KOPT-K1 (cell line): Measurements from ENCODE around the gene PRKCA.
"Not testable (repeated sequence)": the region's sequence is repeated elsewhere in the genome, so short reads cannot be mapped to it uniquely, and the experiment has no call there.

ENCODE experiments used
- H3K27ac ChIP-seq: fragments of 200-600 bp; sonication (generic); 2 replicates; pipeline ENCODE4 v1.5.1; 2016; ENCODE audit warnings: antibody characterized with exemption, mild to moderate bottlenecking, low read depth, low read length; ENCODE audit not compliant: poor library complexity, severe bottlenecking
- H3K36me3 ChIP-seq: fragments of 200-600 bp; sonication (generic); 2 replicates; pipeline ENCODE4 v1.5.1; 2017; ENCODE audit warnings: antibody characterized with exemption, mild to moderate bottlenecking, low read length, moderate library complexity; ENCODE audit not compliant: insufficient read depth
- H3K9me3 ChIP-seq: fragments of 200-600 bp; sonication (generic); 2 replicates; pipeline ENCODE4 v1.5.1; 2017; ENCODE audit warnings: antibody characterized with exemption, low read length, mild to moderate bottlenecking; ENCODE audit not compliant: insufficient read depth, poor library complexity, severe bottlenecking

PRKCA gene

DNA sequence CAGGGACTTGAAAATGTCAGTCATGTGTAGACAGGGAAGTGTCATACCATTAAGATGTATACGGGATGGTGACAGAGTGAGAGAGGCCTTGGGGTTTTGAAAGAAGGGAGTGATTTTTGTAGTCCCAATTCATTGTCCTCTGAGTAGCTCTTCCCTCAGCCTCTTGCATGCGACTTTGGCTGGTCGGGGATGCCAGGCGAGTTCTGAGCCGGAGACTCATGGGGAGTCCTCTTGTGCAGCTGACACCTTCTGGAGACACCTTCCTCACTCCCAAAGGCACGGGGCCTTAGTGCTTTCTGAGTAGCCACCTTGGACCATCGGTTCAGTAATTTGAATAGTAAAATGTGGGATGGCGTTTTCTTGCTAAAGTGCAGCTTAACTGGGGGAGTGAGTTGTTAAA is 144.7 kb downstream of the PRKCA start:
- no peaks in the 10 kb centered on the region for H3K9me3 ChIP-seq
- peak overlapping the region; percentile 37 for H3K27ac ChIP-seq
- peaks cover 6% of the 10 kb centered on the region; the same call in 1 of the 2 replicates for H3K36me3 ChIP-seq

DNA sequence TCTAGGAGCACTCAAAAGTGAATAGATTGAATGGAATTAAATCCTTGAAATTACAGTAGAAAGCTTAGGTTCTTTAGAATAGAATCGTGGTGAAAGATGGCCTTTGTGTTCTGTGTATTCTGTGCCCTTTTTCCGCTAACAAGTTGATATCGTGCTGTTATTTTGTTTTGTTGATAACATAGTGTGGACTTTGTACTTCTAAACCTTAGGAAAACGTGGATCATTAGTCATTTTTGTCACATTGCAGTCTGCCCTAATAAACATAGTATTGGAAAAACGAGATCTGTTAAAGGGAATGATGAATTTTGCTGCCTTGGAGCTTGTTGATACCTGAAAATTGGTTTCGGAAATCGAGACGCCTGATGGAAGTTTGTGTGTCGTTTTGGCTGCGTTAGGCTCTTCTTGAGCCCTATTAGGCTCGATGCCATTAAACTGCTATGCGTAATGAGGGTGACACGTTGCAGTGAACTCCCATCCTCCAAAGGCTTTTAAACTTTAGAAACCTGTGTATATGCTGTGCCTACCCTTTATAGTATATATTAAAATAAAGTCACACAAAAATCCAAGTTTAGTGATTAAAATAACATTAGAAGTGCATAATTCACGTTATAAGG is 145.7 kb downstream of the PRKCA start:
- no peak overlapping the region for H3K27ac ChIP-seq
- H3K36me3 ChIP-seq = no peaks in the 10 kb centered on the region; the same call in 1 of the 2 replicates
- H3K9me3 ChIP-seq = no peaks in the 10 kb centered on the region

DNA sequence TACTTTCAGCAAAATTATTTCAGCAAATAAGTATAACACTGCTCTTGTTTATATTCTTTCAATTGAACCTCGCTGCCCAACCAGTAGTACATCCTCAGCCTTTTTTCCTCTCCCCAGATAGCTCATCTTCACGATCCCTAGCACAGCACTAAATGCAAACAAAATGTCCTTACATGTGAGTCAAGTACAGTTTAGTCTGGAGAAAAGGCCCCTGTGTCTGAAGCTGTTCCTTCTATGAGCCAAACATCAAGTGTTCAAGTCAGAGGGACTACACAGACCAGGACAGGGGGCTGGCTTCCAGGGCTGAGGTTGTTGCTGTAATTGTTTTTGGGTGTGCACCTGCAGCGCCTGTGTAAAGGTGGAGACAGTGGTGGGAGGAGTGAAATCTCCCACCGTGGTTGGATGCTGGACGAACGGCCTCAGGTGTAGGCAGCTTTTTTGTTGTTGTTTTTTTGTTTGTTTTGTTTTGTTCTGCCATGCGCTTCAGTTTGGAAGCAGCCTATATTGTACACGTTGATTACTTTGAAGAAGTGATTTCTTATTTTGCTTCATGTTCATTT is 147.1 kb downstream of the PRKCA start:
- Histone ChIP-seq H3K36me3 (no peaks in the 10 kb centered on the region; the same call in 1 of the 2 replicates), H3K27ac (peak overlapping the region; percentile 63), H3K9me3 (no peaks in the 10 kb centered on the region)

DNA sequence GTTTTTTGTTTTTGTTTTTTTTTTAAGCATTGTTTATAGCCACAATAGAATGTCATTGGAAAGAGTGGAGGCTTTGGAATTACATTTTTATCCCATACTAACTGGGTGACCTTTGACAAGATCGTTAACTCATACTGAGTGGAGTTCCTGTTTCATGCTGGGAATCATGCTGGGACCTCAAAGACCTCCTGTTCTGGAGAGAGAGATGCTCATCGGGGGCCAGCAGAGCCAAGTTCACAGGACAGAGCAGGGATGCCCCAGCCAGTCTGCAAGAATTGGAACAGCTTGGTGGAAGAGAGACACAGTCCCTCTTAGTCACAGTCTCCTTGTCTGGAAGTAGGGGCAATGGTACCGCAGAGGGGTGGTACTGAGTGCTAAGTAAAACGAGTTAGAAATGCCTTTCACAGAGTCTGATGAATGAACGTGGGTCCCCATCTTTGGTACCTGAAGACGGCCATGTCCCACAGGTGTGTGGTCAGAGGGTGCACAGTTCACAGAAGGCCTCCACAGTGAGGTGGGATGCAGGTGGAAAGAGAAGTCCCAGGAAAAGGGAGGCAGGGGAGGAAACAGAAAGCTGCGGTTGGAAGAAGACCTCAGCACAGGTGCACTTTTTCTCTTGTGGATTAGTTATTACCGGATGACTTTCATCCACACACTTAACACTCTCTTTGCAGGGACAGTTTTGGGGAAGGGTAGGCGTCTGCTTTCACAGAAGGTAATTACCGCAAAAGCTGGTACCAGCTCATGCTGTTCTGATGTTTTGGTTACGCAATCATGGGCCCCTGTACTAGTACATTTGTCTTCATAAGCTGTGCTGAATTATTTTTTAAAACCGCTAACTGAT is 147.8 kb downstream of the PRKCA start:
- peak overlapping the region; percentile 63 for H3K27ac ChIP-seq

DNA sequence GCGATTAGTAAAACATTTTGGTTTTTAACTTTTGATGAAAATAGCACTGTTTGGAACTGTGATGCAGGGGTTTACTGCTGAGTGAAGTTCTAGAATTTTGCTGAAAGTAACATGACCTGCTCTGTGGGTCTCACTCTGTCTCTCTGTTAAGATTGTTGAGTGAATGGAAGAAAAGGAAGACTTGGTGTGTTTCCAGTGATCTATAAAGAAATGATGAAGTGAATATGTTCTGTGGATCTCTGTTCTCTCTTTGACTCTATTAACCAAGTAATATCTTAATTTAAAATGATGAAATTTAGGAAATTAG is 148.4 kb downstream of the PRKCA start:
- peak overlapping the region; percentile 63 for H3K27ac ChIP-seq
- no peaks in the 10 kb centered on the region for H3K9me3 ChIP-seq
- peaks cover 9% of the 10 kb centered on the region for H3K36me3 ChIP-seq

More for the DNA sequence above, 147.8 kb downstream of the PRKCA start:
- Histone ChIP-seq H3K36me3 (peaks cover 3% of the 10 kb centered on the region), H3K9me3 (no peaks in the 10 kb centered on the region)

DNA sequence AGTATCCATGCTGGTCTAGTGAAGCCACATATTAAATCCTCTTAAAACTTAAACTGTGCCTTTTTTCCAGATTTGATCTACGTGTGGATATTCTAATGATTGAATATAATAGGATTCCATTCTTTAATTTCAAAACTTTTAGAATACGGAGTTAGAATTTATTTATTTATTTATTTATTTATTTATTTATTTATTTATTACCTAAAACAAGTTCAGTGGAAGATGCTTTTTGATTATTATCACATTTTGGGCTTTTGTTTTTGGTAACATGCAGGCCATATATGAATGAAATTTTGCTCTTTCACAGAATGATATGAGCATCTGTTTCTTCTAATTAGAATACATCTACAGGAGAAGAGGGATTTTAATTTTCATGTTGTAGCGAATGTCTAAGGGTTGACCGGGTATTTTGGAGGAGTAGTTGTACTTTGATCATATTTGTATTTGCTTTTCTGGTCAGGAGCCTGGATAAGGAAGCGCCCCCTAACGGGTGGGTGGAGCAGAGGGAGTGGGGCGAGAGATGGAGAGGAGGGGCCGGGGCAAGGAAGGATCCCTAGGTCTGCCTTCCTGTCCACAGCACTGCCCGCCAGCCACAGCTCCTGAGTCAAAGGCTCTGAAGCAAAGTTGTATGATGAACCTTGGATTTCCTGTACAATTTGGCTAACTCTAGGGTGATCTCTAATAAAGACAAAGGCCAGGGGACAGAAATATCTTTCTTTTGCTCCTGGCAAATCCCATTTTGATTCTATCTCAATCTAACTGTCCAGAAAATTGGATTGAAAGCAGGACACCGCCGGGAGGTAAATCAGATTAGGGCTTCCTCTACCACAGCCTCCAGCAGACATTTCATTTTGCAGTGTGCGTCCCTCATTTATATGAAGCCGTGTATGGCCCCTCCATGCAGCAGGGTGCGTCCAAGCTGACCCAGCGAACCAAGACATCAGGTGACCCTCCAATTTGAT is 149.1 kb downstream of the PRKCA start:
- H3K9me3 ChIP-seq = peaks cover 1% of the 10 kb centered on the region
- H3K36me3 ChIP-seq = peaks cover 15% of the 10 kb centered on the region
- peak overlapping the region; percentile 63 for H3K27ac ChIP-seq

DNA sequence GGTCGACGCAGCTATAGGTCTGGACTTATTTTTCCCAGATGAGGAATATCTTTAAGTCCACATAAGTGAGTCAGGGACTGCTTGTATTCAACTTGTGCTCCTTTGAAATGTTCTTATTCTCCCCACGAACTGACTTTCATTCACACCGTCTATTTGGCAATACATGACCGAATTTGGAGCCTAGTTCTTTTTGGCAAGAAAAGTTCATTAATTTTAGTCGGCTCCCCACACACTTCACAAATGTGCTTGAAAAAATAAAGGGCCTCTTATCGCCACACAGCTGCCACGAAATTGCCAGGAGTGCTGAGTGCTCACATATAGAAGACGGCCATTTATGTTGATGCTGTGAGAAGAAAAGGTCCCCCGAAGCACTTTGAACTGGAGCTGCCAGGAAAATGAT is 152.6 kb downstream of the PRKCA start:
- Histone ChIP-seq H3K36me3 (peaks cover 33% of the 10 kb centered on the region), H3K27ac (peak overlapping the region; percentile 7), H3K9me3 (peaks cover 17% of the 10 kb centered on the region)

DNA sequence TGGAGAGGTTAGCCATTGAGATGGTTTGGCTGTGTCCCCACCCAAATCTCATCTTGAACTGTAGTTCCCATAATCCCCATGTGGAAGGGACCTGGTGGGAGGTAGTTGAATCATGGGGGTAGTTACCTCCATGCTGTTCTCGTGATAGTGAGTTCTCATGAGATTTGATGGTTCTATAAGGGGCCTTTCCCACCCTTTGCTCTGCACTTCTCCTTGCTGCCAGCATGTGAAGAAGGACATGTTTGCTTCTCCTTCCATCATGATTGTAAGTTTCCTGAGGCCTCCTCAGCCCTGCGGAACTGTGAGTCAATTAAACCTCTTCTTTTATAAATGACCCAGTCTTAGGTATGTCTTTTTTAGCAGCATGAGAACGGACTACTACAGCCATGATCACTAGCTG is 155.1 kb downstream of the PRKCA start:
- H3K9me3 ChIP-seq = peaks cover 17% of the 10 kb centered on the region
- not testable (repeated sequence) for H3K27ac ChIP-seq
- H3K36me3 ChIP-seq = peaks cover 33% of the 10 kb centered on the region

DNA sequence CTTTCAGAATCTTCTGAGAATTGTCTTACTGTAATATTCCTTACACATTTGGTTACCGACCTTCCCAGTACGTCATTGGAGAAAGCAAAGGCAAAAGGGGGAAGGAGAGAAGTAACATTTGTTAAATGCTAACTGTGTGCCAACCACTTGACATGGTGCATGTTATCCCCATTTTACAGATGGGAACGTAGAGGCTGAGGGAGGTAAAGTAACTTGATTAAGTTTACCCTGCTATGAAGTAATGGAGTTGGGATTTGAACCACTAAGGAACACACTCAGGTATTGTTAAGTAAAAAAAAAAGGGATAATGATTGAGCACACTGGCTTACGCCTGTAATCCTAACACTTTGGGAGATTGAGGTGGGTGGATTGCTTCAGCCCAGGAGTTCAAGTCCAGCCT is 156.4 kb downstream of the PRKCA start:
- Histone ChIP-seq H3K36me3 (peaks cover 33% of the 10 kb centered on the region), H3K9me3 (peaks cover 17% of the 10 kb centered on the region), H3K27ac (no peak overlapping the region)

DNA sequence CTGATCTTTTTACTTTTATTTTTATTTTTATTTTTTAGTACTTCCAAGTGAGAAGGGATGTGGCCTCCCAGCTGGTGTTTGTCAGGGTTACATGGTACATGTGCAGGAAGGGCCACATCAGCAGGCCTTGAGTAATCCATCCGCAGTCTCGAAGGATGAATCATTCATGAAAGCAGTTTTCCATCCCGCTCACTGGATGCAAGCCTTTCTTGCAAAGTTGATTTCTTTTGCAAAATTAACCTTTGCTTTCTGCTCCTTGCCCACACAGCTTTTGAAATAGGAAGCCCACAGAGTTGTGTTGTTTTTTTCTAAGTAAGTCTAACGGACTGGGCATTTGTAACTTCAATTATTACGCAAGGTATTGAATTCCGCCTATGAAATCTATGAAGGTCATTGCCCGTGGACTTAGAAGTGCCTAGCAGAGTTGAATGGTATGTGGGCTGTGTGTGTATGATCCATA is 157.4 kb downstream of the PRKCA start:
- H3K9me3 ChIP-seq = peaks cover 17% of the 10 kb centered on the region
- H3K36me3 ChIP-seq = peaks cover 33% of the 10 kb centered on the region
- H3K27ac ChIP-seq = no peak overlapping the region

DNA sequence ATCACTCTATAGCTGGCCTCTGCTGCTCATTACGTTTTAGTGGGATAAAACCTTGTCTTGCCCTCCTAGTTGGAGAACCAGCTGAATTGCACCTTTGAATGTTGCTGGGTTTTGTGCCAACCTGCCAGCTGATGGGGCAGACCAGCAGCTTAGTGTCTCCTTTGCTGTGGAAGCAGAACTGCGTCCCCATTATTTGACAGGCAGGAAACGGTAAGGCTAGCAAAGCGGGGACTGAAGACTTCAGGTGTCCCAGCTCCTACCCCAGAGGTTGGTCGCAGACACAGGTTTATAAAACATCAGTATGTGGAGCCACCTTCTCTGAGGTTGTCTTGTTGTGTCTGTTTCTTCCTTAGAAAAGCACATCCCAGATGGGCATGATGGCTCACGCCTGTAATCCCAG is 158.1 kb downstream of the PRKCA start:
- H3K9me3 ChIP-seq = peaks cover 17% of the 10 kb centered on the region
- peaks cover 27% of the 10 kb centered on the region for H3K36me3 ChIP-seq
- no peak overlapping the region for H3K27ac ChIP-seq

DNA sequence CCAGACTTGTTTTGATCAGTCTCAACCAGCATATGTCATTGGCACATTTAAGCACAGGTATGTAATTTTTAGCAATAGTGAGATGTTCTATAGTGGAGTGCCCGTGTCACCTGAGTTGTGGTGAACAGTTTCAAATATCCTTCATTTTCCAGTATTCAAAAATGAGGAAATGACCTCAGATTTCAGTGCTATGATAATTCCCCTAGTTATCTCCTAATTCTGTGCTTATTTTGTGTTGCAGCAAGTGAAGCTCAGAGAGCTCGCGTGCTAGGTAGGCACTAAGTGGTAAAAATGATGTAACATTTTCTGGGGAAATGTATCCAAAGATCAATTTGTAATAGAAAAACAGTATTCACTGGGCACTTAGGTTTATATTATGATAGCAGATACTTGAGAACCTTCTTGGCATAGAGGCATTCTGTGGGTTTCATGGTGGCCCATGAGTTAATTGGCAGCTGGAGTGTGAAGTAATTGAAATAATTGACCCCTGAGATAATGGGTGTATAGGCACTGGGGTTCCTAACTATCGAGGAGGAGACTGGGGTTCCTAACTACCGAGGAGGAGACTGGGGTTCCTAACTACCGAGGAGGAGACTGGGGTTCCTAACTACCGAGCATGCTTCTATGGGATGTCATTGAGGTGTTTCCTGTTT is 159.1 kb downstream of the PRKCA start:
- H3K27ac ChIP-seq = no peak overlapping the region
- H3K9me3 ChIP-seq = peaks cover 16% of the 10 kb centered on the region
- H3K36me3 ChIP-seq = peaks cover 18% of the 10 kb centered on the region

DNA sequence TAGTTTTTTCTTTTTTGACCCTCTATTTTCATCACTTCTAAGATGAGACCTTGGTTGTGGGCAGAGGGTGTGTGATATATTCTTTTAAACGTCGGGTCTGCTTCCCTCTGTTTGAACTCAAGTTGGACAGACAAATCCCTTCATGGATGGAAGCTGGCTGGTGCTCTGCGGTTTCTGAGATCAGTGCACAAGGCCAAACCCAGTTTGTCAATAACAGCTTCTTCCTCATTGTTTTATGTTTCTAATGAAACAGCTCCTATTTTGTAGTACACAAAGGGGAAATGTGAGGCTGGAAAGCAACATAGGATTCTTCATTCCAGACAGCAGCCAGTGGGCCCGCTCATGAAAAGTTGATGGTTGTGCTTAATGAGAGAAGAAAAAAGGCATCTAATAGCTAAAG is 159.6 kb downstream of the PRKCA start:
- peaks cover 12% of the 10 kb centered on the region for H3K36me3 ChIP-seq
- H3K9me3 ChIP-seq = peaks cover 10% of the 10 kb centered on the region
- no peak overlapping the region for H3K27ac ChIP-seq

DNA sequence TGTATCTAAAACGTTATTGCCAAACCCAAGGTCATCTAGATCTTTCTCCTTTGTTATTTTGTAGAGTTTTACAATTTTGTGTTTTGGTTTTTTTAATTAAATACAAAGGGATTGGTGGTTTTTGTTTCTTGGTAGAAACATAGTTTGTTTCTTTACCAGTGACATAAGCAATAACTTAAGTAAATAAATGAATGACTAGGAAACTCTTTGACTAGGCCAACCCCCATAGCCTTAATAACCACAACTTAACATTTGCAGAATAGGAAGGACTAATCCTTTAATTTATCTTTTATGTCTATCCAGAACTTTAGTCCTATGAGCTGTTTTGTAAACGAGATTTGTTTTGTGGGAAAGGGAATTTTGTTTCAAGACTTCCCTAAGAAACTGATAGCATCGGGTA is 162.5 kb downstream of the PRKCA start:
- no peak overlapping the region for H3K27ac ChIP-seq
- no peaks in the 10 kb centered on the region for H3K9me3 ChIP-seq
- H3K36me3 ChIP-seq = no peaks in the 10 kb centered on the region; the same call in 1 of the 2 replicates
